GM21786 (cell line): ENCODE data around the gene NRL.
"Not testable (repeated sequence)": the region's sequence is repeated elsewhere in the genome, so short reads cannot be mapped to it uniquely, and the experiment has no call there.

Experiments used
- ATAC-seq: cut with Tn5 transposase; IDR thresholded peaks from one replicate; pipeline ENCODE4 v1.9.1; 2021; ENCODE audit not compliant: unreplicated experiment

NRL gene

GRCh38 chr14:24127673-24128072 lies 12.9 kb upstream of the NRL start:
- ATAC-seq, result no peak

- no peak for ATAC-seq
These were observed 12.2 kb upstream of the NRL start for GRCh38 chr14:24126939-24127338.

- ATAC-seq, result peak; percentile 66
These were observed 9.0 kb upstream of the NRL start for GRCh38 chr14:24123424-24124417.

- no peak for ATAC-seq
These were observed 8.1 kb upstream of the NRL start for GRCh38 chr14:24122898-24123297.

- ATAC-seq, result no peak
These were observed 7.7 kb upstream of the NRL start for GRCh38 chr14:24122416-24122815.

GRCh38 chr14:24121210-24121609 lies 6.5 kb upstream of the NRL start:
- no peak for ATAC-seq

- no peak for ATAC-seq
These were observed 4.9 kb upstream of the NRL start for GRCh38 chr14:24119691-24120090.

- ATAC-seq, result no peak
These were observed 2.4 kb upstream of the NRL start for GRCh38 chr14:24117179-24117578.

- no peak for ATAC-seq
These were observed 1.5 kb upstream of the NRL start for GRCh38 chr14:24116128-24116814.

GRCh38 chr14:24115422-24116127 lies 826 bp upstream of the NRL start:
- no peak for ATAC-seq

GRCh38 chr14:24113801-24114531 lies 783 bp downstream of the NRL start:
- peak; percentile 28 for ATAC-seq

GRCh38 chr14:24113379-24113800 lies 1.4 kb downstream of the NRL start:
- no peak for ATAC-seq

GRCh38 chr14:24110523-24110922 lies 4.2 kb downstream of the NRL start:
- no peak for ATAC-seq

GRCh38 chr14:24110060-24110459 lies 4.7 kb downstream of the NRL start:
- ATAC-seq, result no peak

- ATAC-seq, result no peak
These were observed 6.3 kb downstream of the NRL start for GRCh38 chr14:24108336-24108874.

GRCh38 chr14:24106672-24107271 lies 8.0 kb downstream of the NRL start:
- no peak for ATAC-seq

GRCh38 chr14:24105609-24106239 lies 9.0 kb downstream of the NRL start:
- not testable (repeated sequence) for ATAC-seq

- no peak for ATAC-seq
These were observed 11.3 kb downstream of the NRL start for GRCh38 chr14:24103451-24103850.

- no peak for ATAC-seq
These were observed 12.2 kb downstream of the NRL start for GRCh38 chr14:24102357-24103048.
